Thyroid gland (tissue), 4 donors: Measurements from ENCODE around the gene OR5AK2.

ENCODE experiments used
- CTCF ChIP-seq, 6 experiments: fragments of 200-600 bp in 3 of 6; fragments of 450-650 bp in 3 of 6; sonication (generic) in 3 of 6; IDR thresholded peaks; one replicate each; pipeline ENCODE4 v1.5.1; 2016 to 2019; ENCODE audit warnings: antibody characterized with exemption in 6 of 6, mild to moderate bottlenecking in 2 of 6, inconsistent platforms in 1 of 6, moderate library complexity in 1 of 6
- POLR2A ChIP-seq, 2 donors: fragments of 450-650 bp; IDR thresholded peaks; one replicate each; pipeline ENCODE4 v1.6.1; 2017; ENCODE audit warnings: antibody characterized with exemption in 2 of 2, mild to moderate bottlenecking in 2 of 2, moderate library complexity in 1 of 2

GRCh38 chr11:56961609-56962008 is 27.1 kb upstream of the OR5AK2 start:
- TF ChIP-seq POLR2A (IDR thresholded peaks at IDR 0.05) = no peak
- TF ChIP-seq CTCF (IDR thresholded peaks at IDR 0.05) = no peak
